Adrenal gland (tissue), 12 donors: Measurements from ENCODE around the gene PCGF2. TPM values are rescaled to one million over a fixed set of nuclear protein-coding genes. Genes with fewer than 3 reads are reported as not detected.

ENCODE experiments used
- DNase-seq, 7 donors: peaks; one replicate each; pipeline ENCODE4 v3.0.0-alpha.2; 2019 to 2020
- H3K27ac ChIP-seq, 5 donors: fragments of 200-600 bp; sonication (generic) in 4 of 5; 1 replicate in 3 of 5; 2 replicates in 2 of 5; pipeline versions ENCODE4 v1.5.1 to v1.8.0; 2016 to 2020; ENCODE audit warnings: mild to moderate bottlenecking in 1 of 5
- H3K27me3 ChIP-seq: fragments of 200-600 bp; 2 replicates; pipeline ENCODE4 v1.8.0; 2021
- H3K36me3 ChIP-seq, 2 donors: fragments of 200-600 bp; replicated peaks in 1 of 2; 1 replicate in 1 of 2; 2 replicates in 1 of 2; pipeline versions ENCODE4 v1.5.1 to v1.8.0; 2018 to 2022
- H3K4me1 ChIP-seq, 2 donors: fragments of 200-600 bp; replicated peaks in 1 of 2; 1 replicate in 1 of 2; 2 replicates in 1 of 2; pipeline versions ENCODE4 v1.5.1 to v1.8.0; 2018 to 2021
- H3K4me3 ChIP-seq, 4 donors: fragments of 200-600 bp; sonication (generic) in 3 of 4; one replicate each; pipeline ENCODE4 v1.5.1; 2016 to 2018
- H3K9me3 ChIP-seq, 3 donors: fragments of 200-600 bp; sonication (generic) in 1 of 3; replicated peaks in 1 of 3; 1 replicate in 2 of 3; 2 replicates in 1 of 3; pipeline versions ENCODE4 v1.5.1 to v1.8.0; 2016 to 2021
- POLR2A ChIP-seq, 2 donors: fragments of 450-650 bp; IDR thresholded peaks; one replicate each; pipeline ENCODE4 v1.6.1; 2017; ENCODE audit warnings: antibody characterized with exemption in 2 of 2, mild to moderate bottlenecking in 2 of 2, moderate library complexity in 1 of 2
- WGBS, 4 donors: extraction: QIAGEN DNeasy Blood & Tissue Kit in 2 of 4; methylation state at CpG; one replicate each; pipeline versions ENCODE4 v1.1.5 to v1.1.7; 2013 to 2017; 5-methylcytosine and 5-hydroxymethylcytosine counted together
- intact Hi-C, 2 donors: fragments of 100-400 bp; cut with DNase I; formaldehyde crosslinking; loops; one replicate each; pipeline versions ENCODE4 v1.14.1 to v1.15.0; 2022 to 2023
- polyA plus RNA-seq, 3 donors: library from polyadenylated mRNA; stranded (reverse); fragments of 200-250 nt in 2 of 3; fragments of 350-450 nt in 1 of 3; fragmentation: Illumina TruSeq in 1 of 3; extraction: RNeasy Lipid Tissue Mini Kit (QIAGEN cat#74804) in 1 of 3; gene quantifications; one replicate each; pipeline ENCODE4 v1.2.3, GENCODE V29; 2013 to 2014
- total RNA-seq, 9 donors: library from RNA; depleted of rRNA in 4 of 9; stranded (reverse); fragments of >200 nt in 4 of 9; fragments of 120-200 nt in 1 of 9; fragmentation: NEBNext Ultra II Directional in 1 of 9; extraction: Animal tissue kit (Norgen Biotek cat#: 25700) in 1 of 9; gene quantifications; one replicate each; pipeline versions ENCODE4 v1.1.0 to v1.2.4, GENCODE V29; 2013 to 2023
- TF ChIP-seq, protein P1 (sequence below), 6 experiments: fragments of 450-650 bp in 4 of 6; fragments of 200-600 bp in 2 of 6; sonication (generic) in 1 of 6; IDR thresholded peaks; 1 replicate in 5 of 6; 2 replicates in 1 of 6; pipeline versions ENCODE4 v1.5.1 to v1.8.0; 2016 to 2021; ENCODE audit warnings: antibody characterized with exemption in 6 of 6, mild to moderate bottlenecking in 2 of 6, moderate library complexity in 1 of 6
- donor health status: healthy with polysubstance abuse.
- donor health status: Bipolar disorder and iron deficiency.
- donor health status: DM: yes; HTN: yes; CAD: no.
- donor health status: DM: no; HTN: no; CAD: no.
- donor health status: DM: no; HTN: no; CAD: no.
- donor health status: DM: yes; HTN: yes; CAD: no.

Gene PCGF2
- total and polyA plus RNA-seq, 12 donors = 7.4 to 233 (median 38.9) TPM

DNA sequence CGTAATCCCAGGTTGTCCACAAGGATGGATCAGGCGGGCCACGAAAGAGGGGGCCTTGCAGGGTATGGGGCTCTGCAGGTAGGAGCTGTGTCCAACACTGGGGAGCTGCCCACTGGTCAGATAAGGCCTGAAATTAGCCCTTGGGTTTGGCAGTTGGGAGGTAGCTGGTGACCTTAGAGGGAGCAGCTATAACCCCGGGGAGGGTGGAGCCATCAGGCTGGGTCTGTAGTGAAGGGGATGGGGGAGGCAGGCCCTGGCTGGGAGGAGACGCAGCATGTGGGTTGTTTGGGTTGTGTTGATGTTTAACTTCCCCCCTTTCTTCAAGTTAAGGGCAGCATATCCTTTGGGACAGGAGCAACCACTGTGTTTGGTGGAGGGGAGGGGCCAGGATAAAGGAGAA is 37.2 kb downstream of the PCGF2 start:
- DNase-seq = no peak
- Histone ChIP-seq H3K9me3 (no peaks in the 10 kb centered on the region), H3K4me1 (peaks cover 8 to 20% of the 10 kb centered on the region in 2 donors), H3K27me3 (no peaks in the 10 kb centered on the region), H3K27ac (no peak overlapping the region), H3K4me3 (no peak overlapping the region), H3K36me3 (peaks cover 0 to 82% of the 10 kb centered on the region in 2 donors)
- WGBS, 4 donors = 87 to 91% (median 89%) methylated on average over 4 to 5 of the region's 5 CpGs
- no peak for TF ChIP-seq POLR2A (IDR thresholded peaks at IDR 0.05)
- TF ChIP-seq, protein P1, sequence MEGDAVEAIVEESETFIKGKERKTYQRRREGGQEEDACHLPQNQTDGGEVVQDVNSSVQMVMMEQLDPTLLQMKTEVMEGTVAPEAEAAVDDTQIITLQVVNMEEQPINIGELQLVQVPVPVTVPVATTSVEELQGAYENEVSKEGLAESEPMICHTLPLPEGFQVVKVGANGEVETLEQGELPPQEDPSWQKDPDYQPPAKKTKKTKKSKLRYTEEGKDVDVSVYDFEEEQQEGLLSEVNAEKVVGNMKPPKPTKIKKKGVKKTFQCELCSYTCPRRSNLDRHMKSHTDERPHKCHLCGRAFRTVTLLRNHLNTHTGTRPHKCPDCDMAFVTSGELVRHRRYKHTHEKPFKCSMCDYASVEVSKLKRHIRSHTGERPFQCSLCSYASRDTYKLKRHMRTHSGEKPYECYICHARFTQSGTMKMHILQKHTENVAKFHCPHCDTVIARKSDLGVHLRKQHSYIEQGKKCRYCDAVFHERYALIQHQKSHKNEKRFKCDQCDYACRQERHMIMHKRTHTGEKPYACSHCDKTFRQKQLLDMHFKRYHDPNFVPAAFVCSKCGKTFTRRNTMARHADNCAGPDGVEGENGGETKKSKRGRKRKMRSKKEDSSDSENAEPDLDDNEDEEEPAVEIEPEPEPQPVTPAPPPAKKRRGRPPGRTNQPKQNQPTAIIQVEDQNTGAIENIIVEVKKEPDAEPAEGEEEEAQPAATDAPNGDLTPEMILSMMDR (IDR thresholded peaks at IDR 0.05) = no peak
- intact Hi-C loops = no loop called here

DNA sequence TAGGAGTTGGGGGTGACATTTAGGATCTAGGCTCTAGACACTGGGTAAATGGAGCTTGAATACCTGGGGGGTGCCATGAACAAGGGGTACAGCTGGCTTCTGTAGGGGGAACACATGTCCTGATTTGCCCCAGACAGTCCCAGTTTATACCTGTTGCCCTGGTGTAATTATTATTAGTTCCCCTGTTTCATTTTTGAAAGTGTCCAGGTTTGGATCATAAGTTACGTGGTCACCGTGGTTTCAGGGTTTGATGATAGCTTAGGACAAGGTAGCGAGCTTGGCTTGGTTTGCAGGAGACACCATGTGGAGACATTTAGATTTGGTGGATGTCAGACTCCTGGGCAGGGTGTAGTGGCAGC is 37.6 kb downstream of the PCGF2 start:
- intact Hi-C loops = no loop called here
- peaks cover 0 to 78% of the 10 kb centered on the region in 2 donors for H3K36me3 ChIP-seq

DNA sequence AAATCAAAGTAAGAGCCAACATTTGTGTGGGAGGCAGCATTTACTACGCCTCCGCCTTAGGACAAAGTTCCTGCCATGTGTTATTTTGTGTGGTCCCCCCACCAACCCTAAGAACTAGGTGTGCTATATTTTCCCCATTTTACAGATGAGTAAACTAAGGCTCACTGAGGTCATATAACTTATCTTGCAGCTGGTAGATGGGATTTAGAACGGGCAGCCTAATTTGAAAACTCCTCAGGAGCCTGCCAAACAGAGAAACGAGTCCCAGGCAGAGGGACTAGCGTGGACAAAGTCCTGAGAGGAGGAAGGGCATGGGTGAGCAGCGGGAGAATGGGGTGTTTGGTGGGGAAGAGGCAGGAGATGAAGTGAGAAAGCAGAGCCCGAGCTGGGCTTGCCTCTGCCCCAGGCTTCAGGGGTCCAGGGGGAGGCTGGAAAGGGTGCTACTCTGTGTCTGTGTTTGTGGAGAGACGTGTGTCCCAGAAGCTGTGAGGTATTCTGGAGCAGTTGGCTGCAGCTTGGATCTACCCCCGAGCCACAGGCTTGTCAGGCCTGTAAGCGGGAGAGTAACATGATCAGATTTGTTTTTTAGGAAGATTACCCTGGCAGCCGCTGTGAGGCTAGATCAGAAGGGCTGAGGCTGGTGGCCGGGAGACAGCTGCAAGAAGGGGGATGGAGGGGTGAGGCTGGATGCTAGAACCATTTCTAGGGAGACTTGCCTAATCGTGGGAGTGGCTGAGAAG is 38.1 kb downstream of the PCGF2 start:
- intact Hi-C loops = no loop called here
- Histone ChIP-seq H3K4me1 (peaks cover 8 to 20% of the 10 kb centered on the region in 2 donors), H3K36me3 (peaks cover 0 to 73% of the 10 kb centered on the region in 2 donors), H3K27ac (no peak overlapping the region), H3K27me3 (no peaks in the 10 kb centered on the region), H3K9me3 (no peaks in the 10 kb centered on the region), H3K4me3 (no peak overlapping the region)
- DNase-seq = no peak
- WGBS, 4 donors = 79 to 88% (median 86%) methylated on average over 12 to 13 of the region's 13 CpGs
- TF ChIP-seq POLR2A (IDR thresholded peaks at IDR 0.05) = no peak
- TF ChIP-seq, protein P1 (IDR thresholded peaks at IDR 0.05) = no peak

More for the DNA sequence above, 37.6 kb downstream of the PCGF2 start:
- WGBS, 4 donors = 84 to 95% (median 94%) methylated on average over 3 of the region's 3 CpGs
- TF ChIP-seq, protein P1 (IDR thresholded peaks at IDR 0.05) = no peak
- TF ChIP-seq POLR2A (IDR thresholded peaks at IDR 0.05) = no peak
- Histone ChIP-seq H3K4me1 (peaks cover 8 to 20% of the 10 kb centered on the region in 2 donors), H3K4me3 (no peak overlapping the region), H3K9me3 (no peaks in the 10 kb centered on the region), H3K27me3 (no peaks in the 10 kb centered on the region), H3K27ac (no peak overlapping the region)
- DNase-seq = no peak

DNA sequence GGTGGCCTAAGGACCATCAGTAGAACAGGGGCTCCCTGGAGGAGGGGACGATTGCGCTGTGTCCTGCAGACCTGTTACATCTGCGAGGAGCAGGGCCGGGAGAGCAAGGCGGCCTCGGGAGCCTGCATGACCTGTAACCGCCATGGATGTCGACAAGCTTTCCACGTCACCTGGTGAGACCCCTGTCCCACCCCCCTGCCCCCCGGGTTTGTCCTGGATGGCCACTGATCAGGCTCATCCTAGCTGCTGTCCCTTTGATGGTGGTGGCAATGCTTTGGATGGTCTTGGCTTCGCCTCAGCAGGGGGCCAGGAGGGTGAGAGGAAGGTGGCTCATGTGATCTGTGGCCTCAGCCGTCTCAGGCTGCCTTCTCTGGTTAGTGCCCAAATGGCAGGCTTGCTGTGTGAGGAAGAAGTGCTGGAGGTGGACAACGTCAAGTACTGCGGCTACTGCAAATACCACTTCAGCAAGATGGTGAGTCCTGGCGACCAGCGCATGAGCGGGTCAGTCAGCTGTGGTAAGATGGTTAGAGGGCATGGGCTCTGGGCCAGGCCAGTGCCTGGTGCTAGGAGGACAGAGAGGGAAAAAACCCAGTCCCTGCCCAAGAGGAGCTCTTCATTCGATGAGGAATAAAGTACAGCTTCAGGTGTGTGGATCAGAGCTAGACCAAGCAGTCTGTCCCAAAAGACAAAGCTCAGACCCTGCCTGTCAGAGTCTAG is 38.9 kb downstream of the PCGF2 start:
- Histone ChIP-seq H3K9me3 (no peaks in the 10 kb centered on the region), H3K36me3 (peaks cover 0 to 67% of the 10 kb centered on the region in 2 donors), H3K4me3 (no peak overlapping the region), H3K4me1 (peaks cover 8 to 20% of the 10 kb centered on the region in 2 donors), H3K27ac (no peak overlapping the region), H3K27me3 (no peaks in the 10 kb centered on the region)
- intact Hi-C loops = no loop called here
- WGBS, 4 donors = 87 to 92% (median 88%) methylated on average over 16 to 18 of the region's 18 CpGs
- no peak for DNase-seq
- TF ChIP-seq POLR2A (IDR thresholded peaks at IDR 0.05) = no peak
- TF ChIP-seq, protein P1 (IDR thresholded peaks at IDR 0.05) = no peak
